HepG2 (cell line): ENCODE results near the gene PRPSAP2. TPM values are rescaled to one million over a fixed set of nuclear protein-coding genes. Genes with fewer than 3 reads are reported as not detected.
A peak's percentile ranks its signal among the peaks of the same experiment; 100 is the strongest.

ENCODE experiments used
- ATAC-seq: fragments of 200-7000 bp; cut with Tn5 transposase; 3 replicates; pipeline ENCODE4 v1.9.1; 2020; ENCODE audit warnings: mild to moderate bottlenecking, moderate library complexity
- BruUV-seq: library from RNA; stranded (reverse); fragments of 400-500 nt; replicated peaks from 2 replicates; lab custom pipeline; 2021; lab: Mats Ljungman, UMichigan
- CTCF ChIA-PET: fragments of 300-600 bp; formaldehyde crosslinking; extraction: SDS; loops from one replicate; lab custom pipeline; 2021; ENCODE audit warnings: low total read pairs, inconsistent platforms, low intra/inter-chr PET ratio; lab: Yijun Ruan, JAX
- POLR2A ChIA-PET: fragments of 350-600 bp; sonication (Branson Sonifier 250); formaldehyde crosslinking; loops from one replicate; lab custom pipeline; 2020; ENCODE audit warnings: antibody characterized with exemption, inconsistent platforms; lab: Yijun Ruan, JAX
- DNase-seq: peaks from one replicate; pipeline ENCODE4 v3.0.0-alpha.2; 2015; ENCODE audit warnings: low spot score
- FAIRE-seq: peaks from 3 replicates; lab custom pipeline; 2011; peaks lifted over from hg19 to GRCh38; lab: Jason Lieb, UNC
- H2AFZ ChIP-seq: one replicate; pipeline ENCODE4 v1.6.1; 2011; ENCODE audit warnings: low read length, inconsistent platforms
- H3K27ac ChIP-seq: fragments of 300-600 bp; 3 replicates; pipeline ENCODE4 v1.8.0; 2011; ENCODE audit warnings: mixed run types, mild to moderate bottlenecking, mixed read lengths, low read length, inconsistent platforms; ENCODE audit not compliant: insufficient read depth; ENCODE audit errors: extremely low read length
- H3K27me3 ChIP-seq, 2 experiments: fragments of 200-600 bp in 1 of 2; 2 replicates in 1 of 2; 3 replicates in 1 of 2; pipeline versions ENCODE4 v1.6.0 to v1.8.0; 2011; ENCODE audit warnings: low read length in 2 of 2, mild to moderate bottlenecking in 2 of 2, moderate library complexity in 2 of 2, inconsistent platforms in 1 of 2; ENCODE audit not compliant: insufficient read depth in 2 of 2, control insufficient read depth in 1 of 2
- H3K36me3 ChIP-seq, 2 experiments: fragments of 200-600 bp in 1 of 2; replicated peaks in 1 of 2; 2 replicates in 1 of 2; 3 replicates in 1 of 2; pipeline versions ENCODE4 v1.5.1 to v1.8.0; 2011; ENCODE audit warnings: low read length in 2 of 2, inconsistent platforms in 1 of 2; ENCODE audit not compliant: insufficient read depth in 2 of 2, control insufficient read depth in 1 of 2
- H3K4me1 ChIP-seq: 2 replicates; pipeline ENCODE4 v1.5.1; 2012; ENCODE audit warnings: low read length, inconsistent platforms; ENCODE audit not compliant: insufficient read depth
- H3K4me2 ChIP-seq: 2 replicates; pipeline ENCODE4 v1.6.0; 2011; ENCODE audit warnings: low read depth, low read length, inconsistent platforms
- H3K4me3 ChIP-seq, 3 experiments: fragments of 200-600 bp in 1 of 3; sonication (generic), shearing (Covaris generic) in 1 of 3; replicated peaks in 1 of 3; 2 replicates each; pipeline ENCODE4 v1.5.1; 2011 to 2016; ENCODE audit warnings: low read length in 3 of 3, inconsistent platforms in 2 of 3, low read depth in 2 of 3, mild to moderate bottlenecking in 2 of 3, control low read depth in 1 of 3, mixed read lengths in 1 of 3; ENCODE audit not compliant: insufficient read depth in 1 of 3
- H3K79me2 ChIP-seq: one replicate; pipeline ENCODE4 v1.6.1; 2011; ENCODE audit warnings: low read length, inconsistent platforms; ENCODE audit not compliant: insufficient read depth
- H3K9ac ChIP-seq: 2 replicates; pipeline ENCODE4 v1.6.0; 2011; ENCODE audit warnings: mild to moderate bottlenecking, low read depth, low read length, inconsistent platforms; ENCODE audit not compliant: insufficient read depth
- H3K9me3 ChIP-seq: 2 replicates; pipeline ENCODE4 v1.5.1; 2012; ENCODE audit warnings: mild to moderate bottlenecking, low read length
- H4K20me1 ChIP-seq: 2 replicates; pipeline ENCODE4 v1.6.0; 2011; ENCODE audit warnings: inconsistent platforms, mild to moderate bottlenecking, low read length, moderate library complexity; ENCODE audit not compliant: insufficient read depth
- AGO1 ChIP-seq: fragments of 200-400 bp; formaldehyde crosslinking; IDR thresholded peaks from 2 replicates; pipeline ENCODE4 v1.6.1; 2017; ENCODE audit warnings: mild to moderate bottlenecking, low read depth, low read length, moderate library complexity; ENCODE audit not compliant: poor library complexity, severe bottlenecking
- BORCS8-MEF2B ChIP-seq: sonication (generic); formaldehyde crosslinking; IDR thresholded peaks from 2 replicates; pipeline ENCODE4 v1.8.0; 2022; ENCODE audit warnings: mild to moderate bottlenecking, missing genetic modification reagents
- ELF4 ChIP-seq: sonication (generic); formaldehyde crosslinking; IDR thresholded peaks from 2 replicates; pipeline ENCODE4 v1.5.0; 2020; ENCODE audit warnings: missing genetic modification reagents, mild to moderate bottlenecking, moderate library complexity, borderline replicate concordance
- GABPA ChIP-seq, 2 experiments: IDR thresholded peaks; 2 replicates each; pipeline ENCODE4 v1.6.1; 2011 to 2016; ENCODE audit warnings: low read depth in 2 of 2, low read length in 1 of 2, missing biosample characterization in 1 of 2, missing genetic modification characterization in 1 of 2
- GZF1 ChIP-seq: sonication (generic); formaldehyde crosslinking; IDR thresholded peaks from 2 replicates; pipeline ENCODE4 v1.5.1; 2020; ENCODE audit warnings: mild to moderate bottlenecking, missing genetic modification reagents
- HNRNPL ChIP-seq: fragments of 200-400 bp; formaldehyde crosslinking; IDR thresholded peaks from 2 replicates; pipeline ENCODE4 v1.6.1; 2017; ENCODE audit warnings: mild to moderate bottlenecking, low read depth, low read length
- ISL2 ChIP-seq: sonication (generic); formaldehyde crosslinking; IDR thresholded peaks from 2 replicates; pipeline ENCODE4 v1.5.0; 2020; ENCODE audit warnings: missing genetic modification reagents
- PATZ1 ChIP-seq: sonication (generic); formaldehyde crosslinking; IDR thresholded peaks from 2 replicates; pipeline ENCODE4 v1.4.0; 2020; ENCODE audit warnings: missing genetic modification reagents
- PAXIP1 ChIP-seq: sonication (generic); formaldehyde crosslinking; conservative IDR thresholded peaks from 2 replicates; pipeline ENCODE4 v1.4.0; 2020; ENCODE audit warnings: mild to moderate bottlenecking, missing genetic modification reagents, moderate library complexity
- RBM22 ChIP-seq: fragments of 200-400 bp; formaldehyde crosslinking; optimal IDR thresholded peaks from 2 replicates; pipeline ENCODE3; 2017; ENCODE audit warnings: mild to moderate bottlenecking, low read length, moderate library complexity
- RBM39 ChIP-seq: fragments of 200-400 bp; formaldehyde crosslinking; IDR thresholded peaks from one replicate; pipeline ENCODE4 v1.6.1; 2018; ENCODE audit warnings: antibody characterized with exemption, mild to moderate bottlenecking, low read depth, low read length; ENCODE audit not compliant: poor library complexity, severe bottlenecking
- TBX2 ChIP-seq: sonication (generic); formaldehyde crosslinking; IDR thresholded peaks from 2 replicates; pipeline ENCODE4 v1.5.0; 2020; ENCODE audit warnings: missing genetic modification reagents, mild to moderate bottlenecking, borderline replicate concordance
- ZNF230 ChIP-seq: sonication (generic); formaldehyde crosslinking; IDR thresholded peaks from 2 replicates; pipeline ENCODE4 v1.4.0; 2020; ENCODE audit warnings: mild to moderate bottlenecking, missing genetic modification reagents
- WGBS: methylation state at CpG from one replicate; pipeline ENCODE4 v1.1.6; 2017; ENCODE audit warnings: low lambda C conversion rate; 5-methylcytosine and 5-hydroxymethylcytosine counted together
- in situ Hi-C: cut with HindIII; loops from 2 replicates; pipeline ENCODE4 v1.10.0; 2017; ENCODE audit warnings: low pct_unique_long_range_greater_than_20kb; ENCODE audit not compliant: extremely low pct_ligation_motif_present
- intact Hi-C: fragments of 100-400 bp; cut with micrococcal nuclease; formaldehyde crosslinking; loops from one replicate; pipeline ENCODE4 v1.10.0; 2022; ENCODE audit not compliant: unreplicated experiment
- polyA plus RNA-seq, 8 experiments: library from polyadenylated mRNA; depleted of rRNA in 3 of 8; stranded (reverse) in 7 of 8; unstranded in 1 of 8; fragments of >200 nt; fragmentation: Illumina TruSeq in 4 of 8; extraction: Trizol in 4 of 8; gene quantifications; 2 replicates each; pipeline versions ENCODE4 v1.2.1 to v1.2.3, GENCODE V29; 2011 to 2016; ENCODE audit warnings: low read depth in 4 of 8, missing spikeins in 1 of 8, mixed read lengths in 1 of 8; ENCODE audit not compliant: insufficient read depth in 1 of 8
- total RNA-seq, 5 experiments: library from RNA; depleted of rRNA; stranded (reverse); fragments of >200 nt; fragmentation: Illumina TruSeq; extraction: Trizol; gene quantifications; 2 replicates each; pipeline ENCODE4 v1.2.3, GENCODE V29; 2016; ENCODE audit warnings: low read depth in 1 of 5

PRPSAP2 gene
- total and polyA plus RNA-seq, 2 of the 13 experiments (the other 11 are each of a cell fraction or from before 2014, with no cell fraction given) = 34.0 to 58.9 TPM

GRCh38 chr17:18968945-18969887 is 111.3 kb downstream of the PRPSAP2 start:
- ChIA-PET CTCF (no interaction called here), POLR2A (interaction anchor here (0.8 to 1.3 kb wide), 2 partner anchors 9 to 35 kb away, joined by 4 to 5 read pairs; no protein-coding TSS in a partner anchor)
- peaks cover 17 to 36% of the 10 kb centered on the region in 2 experiments for H3K36me3 ChIP-seq
- no TSS peak for BruUV-seq
- intact Hi-C loops (no loop called here), in situ Hi-C loops (loop anchor here (5.0 kb wide), 1 partner anchor 33 kb away; the partner anchor contains the start of gene FAM83G)
- no peaks in the 10 kb centered on the region for H3K79me2 ChIP-seq
- 0 out of 5 replicates have a peak, but pooled peaks cover 0 to 3% of the 10 kb centered on the region in 2 experiments for H3K27me3 ChIP-seq
- H2AFZ ChIP-seq = no peak overlapping the region
- no peak for FAIRE-seq
- H4K20me1 ChIP-seq = no peaks in the 10 kb centered on the region
- H3K9me3 ChIP-seq = no peaks in the 10 kb centered on the region
- WGBS = 78% methylated on average over 9 of the region's 23 CpGs
- H3K9ac ChIP-seq = no peak overlapping the region
- no peak overlapping the region for H3K27ac ChIP-seq
- peak; percentile 11 for ATAC-seq
- DNase-seq = no peak
- H3K4me2 ChIP-seq = no peak overlapping the region
- peaks cover 38% of the 10 kb centered on the region for H3K4me1 ChIP-seq
- H3K4me3 ChIP-seq = no peak overlapping the region
- TF ChIP-seq PATZ1 (CRISPR knock-in tag) (0 out of 2 replicates have a peak, but pooled peaks have one; percentile 29), RBM39 (peak; percentile 17), GABPA (IDR thresholded peaks at IDR 0.05; ENCODE audit: low read depth, low read length) (peak; percentile 38; the same call in 1 of the 2 replicates), GABPA (CRISPR knock-in tag; IDR thresholded peaks at IDR 0.05; ENCODE audit: low read depth) (peak; percentile 70), ISL2 (CRISPR knock-in tag) (no peak), ZNF230 (CRISPR knock-in tag) (no peak), ELF4 (CRISPR knock-in tag) (no peak), PAXIP1 (CRISPR knock-in tag) (0 out of 2 replicates have a peak, but pooled peaks have one; percentile 20), HNRNPL (0 out of 2 replicates have a peak, but pooled peaks have one; percentile 49), GZF1 (no peak), AGO1 (peak; percentile 75), BORCS8-MEF2B (CRISPR knock-in tag) (0 out of 2 replicates have a peak, but pooled peaks have one; percentile 17), TBX2 (0 out of 2 replicates have a peak, but pooled peaks have one; percentile 41), RBM22 (peak; percentile 85)
